Lung microvascular endothelial cell (primary cell): ENCODE data around the gene IQGAP2. TPM values are rescaled to one million over a fixed set of nuclear protein-coding genes. Genes with fewer than 3 reads are reported as not detected.

Source experiments
- DNase-seq, 2 donors: peaks; one replicate each; pipeline versions ENCODE4 v3.0.0 to v3.0.0-alpha.2; 2010; ENCODE audit warnings: low read depth in 2 of 2
- total RNA-seq: library from RNA; depleted of rRNA; stranded (reverse); fragments of >200 nt; gene quantifications from 2 replicates; pipeline ENCODE4 v1.2.1, GENCODE V29; 2014

Gene IQGAP2
- total RNA-seq, 1 donor from 2014 or later = 3.4 TPM

DNA sequence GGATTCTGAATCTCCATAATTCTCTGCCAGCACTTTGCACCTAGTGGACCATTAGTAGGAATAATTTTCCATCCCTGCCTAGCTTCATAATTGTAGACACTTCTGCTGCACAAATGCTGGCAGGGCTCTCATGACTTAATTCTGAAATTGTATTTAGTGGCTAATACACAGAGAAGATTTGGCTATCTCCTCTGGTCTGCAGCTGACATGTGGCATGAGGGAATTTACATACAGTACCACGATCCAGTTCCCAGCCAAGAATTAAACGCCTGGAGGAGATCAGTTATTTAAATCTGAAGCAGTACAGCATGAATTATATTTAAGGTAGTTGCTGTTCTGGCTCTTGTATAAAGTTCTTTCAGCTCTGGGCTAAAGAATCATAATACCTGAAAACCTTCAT is 46.5 kb downstream of the IQGAP2 start:
- no peak for DNase-seq

DNA sequence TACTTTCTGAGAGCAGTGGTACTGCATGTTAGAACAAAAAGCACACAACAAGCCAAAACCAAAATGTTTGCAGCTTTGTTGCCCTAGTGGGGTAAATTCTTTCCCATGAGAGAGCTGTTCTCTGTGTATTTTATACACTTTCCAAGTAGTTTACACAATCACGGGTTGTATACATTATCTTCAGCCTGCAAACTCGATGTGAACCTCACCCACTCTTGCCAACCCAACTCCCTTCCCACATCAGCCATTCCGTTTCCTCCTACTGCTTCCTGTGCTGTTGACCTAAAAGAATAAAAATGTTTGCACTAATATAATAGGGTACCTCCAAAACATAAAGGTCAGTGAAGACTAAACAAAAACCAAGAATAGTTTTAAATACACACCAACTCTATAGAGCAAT is 47.0 kb downstream of the IQGAP2 start:
- DNase-seq = no peak

DNA sequence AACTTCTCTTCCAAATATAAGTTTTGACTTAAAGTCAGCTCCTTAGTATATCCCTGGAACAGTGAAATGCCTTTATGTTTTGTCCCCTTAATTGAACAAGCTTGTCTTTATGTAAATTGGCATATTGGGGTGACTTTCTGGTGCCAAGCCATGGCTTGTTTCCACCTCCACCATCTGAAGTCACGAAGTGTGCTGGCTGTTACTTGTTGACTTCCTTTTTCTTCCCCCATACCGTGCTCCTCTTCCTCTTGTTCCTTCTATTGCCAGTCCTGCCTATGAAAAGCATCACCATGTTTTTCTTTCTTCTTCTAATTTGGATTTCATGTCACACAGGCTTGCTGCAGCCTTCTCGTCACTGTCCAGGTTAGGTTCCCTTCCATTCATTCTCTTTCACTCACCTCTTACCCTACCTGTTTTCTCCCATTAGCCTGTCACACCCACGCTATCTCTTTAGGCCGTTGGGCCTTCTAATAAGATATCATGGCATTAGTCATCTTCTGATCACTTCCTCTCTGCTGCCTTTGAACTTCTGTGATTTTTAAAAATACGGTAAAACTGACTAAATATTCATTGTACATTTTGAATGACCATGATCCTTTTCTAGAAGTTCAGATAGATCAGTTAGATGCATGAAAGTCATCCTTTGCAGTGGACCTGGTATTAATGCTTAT is 48.1 kb downstream of the IQGAP2 start:
- DNase-seq = no peak

DNA sequence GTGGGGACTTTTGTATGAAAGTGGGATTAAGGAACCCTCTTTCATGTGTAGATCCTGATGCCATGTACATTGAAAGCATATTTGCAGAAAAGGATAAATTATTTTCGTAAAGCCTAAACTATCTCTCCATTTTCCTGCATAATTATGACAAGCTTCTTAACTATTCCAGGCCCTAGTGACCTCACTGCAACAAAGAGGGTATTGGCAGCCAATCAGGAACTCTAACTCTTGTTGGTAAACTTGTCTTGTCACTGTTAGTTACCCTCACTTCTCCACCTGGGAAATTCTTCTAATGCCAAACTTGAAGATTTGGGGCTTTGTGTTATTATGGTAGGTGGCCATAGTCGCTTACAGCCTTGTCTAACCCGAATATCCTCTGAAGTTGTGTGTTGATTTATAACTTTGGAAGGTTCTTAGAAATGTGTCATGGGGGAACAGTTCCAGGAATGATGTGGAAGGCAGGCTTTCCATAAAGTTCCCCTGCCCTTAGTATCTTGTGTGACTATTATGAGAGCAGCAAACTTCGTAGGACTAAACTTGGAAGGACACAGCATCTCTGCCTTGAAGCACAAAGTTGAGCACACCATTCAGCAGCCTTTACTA is 52.5 kb downstream of the IQGAP2 start:
- no peak for DNase-seq

DNA sequence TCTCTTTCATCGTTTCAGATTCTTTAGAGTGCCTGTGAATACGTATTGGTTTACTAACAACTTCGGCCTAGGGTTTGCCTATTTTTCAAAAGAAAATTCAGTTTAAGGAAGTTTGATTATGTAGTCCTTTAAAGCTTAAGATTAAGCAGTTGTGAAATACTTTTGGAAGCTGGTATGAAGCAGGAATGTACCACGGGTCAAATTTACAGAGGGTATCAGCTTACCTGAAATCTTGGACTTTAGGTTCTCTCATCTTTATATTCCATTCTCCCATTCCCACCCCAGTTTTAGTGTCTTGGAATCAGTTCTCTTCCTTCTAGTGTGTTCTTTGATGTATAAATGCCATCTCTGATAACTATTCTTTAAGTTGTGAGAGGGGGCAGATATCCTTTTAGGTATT is 53.2 kb downstream of the IQGAP2 start:
- DNase-seq = no peak

DNA sequence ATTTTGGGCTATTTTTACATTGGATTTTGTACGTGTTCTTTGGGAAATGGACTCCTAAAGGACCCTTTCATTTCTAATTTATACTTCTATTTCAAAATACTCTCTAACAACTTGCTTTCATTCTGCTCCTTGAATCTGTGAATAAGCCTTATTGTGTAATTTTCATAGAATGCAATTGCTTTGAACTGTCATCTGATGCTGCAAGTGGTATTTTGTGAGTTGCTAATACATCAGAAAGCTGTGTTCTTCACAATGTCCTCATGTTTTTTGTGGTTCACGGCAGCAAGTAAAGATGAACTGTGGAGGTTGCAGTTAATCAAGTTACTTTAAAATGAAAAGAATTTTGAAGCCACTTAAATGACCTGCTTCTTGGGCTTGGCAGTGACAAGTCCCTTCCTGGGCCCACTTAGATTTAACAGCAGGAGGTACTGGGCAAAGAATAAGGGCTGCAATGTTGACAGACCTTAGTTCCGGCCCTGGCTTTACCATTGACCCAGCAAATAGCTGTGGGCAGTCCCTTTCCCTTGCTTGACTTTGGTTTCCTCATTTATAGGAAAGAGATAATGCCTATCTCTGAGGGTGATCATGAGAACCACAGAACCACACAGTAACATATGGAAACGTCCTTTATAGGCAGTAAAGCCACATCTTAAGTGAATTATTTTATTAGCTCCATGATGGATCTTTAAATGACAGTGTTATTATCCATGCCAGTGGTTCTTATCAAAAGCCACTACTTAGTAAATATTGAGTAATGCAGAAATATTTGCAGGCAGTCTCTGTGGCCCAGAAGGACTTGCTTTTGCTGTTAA is 54.8 kb downstream of the IQGAP2 start:
- DNase-seq = no peak

DNA sequence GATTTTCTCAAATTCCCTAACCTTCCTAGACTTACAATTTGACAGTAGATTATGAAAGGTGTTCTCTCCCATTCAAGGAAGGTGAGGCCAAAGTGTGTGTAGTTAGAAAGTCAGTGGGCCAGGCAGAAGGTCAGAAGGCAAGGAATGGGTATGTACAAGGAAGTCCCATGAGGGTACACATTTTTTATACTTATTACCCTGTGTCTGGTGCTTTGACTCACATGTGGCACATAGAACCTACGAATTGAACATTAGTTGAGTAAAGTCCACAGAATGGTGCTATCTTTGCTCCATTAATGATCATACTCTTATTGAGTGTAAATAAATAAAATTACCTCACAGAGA is 55.4 kb downstream of the IQGAP2 start:
- no peak for DNase-seq

DNA sequence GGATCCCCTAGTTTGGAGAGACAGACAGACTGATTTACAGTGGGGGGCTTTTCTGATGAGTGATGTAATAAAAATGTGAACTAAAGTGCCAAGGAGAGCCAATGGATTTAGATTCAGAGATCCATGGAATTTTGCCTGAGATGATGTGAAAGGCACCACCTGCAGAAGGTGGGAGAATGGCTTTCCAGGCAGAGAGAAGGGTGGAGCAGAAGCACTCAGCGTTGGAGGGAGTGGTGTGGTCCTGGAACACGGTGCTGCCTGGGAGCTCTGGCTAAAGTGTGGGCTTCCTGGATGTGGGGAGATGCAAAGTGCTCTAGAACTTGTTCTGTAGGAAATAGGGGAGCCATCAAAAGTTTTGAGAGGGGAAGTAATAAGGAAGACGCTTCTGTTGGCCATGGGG is 57.0 kb downstream of the IQGAP2 start:
- no peak for DNase-seq

DNA sequence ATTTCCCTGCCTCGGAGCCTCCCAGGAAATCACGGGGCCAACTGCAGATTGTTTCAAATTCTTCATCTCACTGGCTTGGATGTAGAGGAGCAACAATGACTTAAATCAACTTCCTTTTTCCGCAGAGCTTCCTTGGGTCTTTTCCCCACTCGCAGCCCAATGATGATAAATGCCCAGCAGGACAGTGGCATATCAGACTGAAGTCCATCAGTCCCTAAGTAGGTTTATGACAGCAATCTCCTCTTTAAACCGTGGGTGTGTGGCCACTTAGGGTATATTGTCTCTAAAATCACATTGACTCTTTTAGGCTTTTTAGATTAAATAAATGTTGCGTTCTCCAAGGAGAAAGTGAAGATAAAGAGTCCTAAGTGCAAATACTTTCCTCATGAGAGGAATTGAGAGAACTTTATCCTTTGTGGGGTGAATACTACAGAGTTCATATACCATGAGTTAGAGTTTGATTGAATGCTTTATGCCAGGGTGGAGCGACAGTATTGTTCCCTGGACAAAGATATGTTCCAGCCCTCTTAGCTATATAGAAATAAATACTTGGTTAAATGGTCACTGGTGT is 59.1 kb downstream of the IQGAP2 start:
- no peak for DNase-seq

DNA sequence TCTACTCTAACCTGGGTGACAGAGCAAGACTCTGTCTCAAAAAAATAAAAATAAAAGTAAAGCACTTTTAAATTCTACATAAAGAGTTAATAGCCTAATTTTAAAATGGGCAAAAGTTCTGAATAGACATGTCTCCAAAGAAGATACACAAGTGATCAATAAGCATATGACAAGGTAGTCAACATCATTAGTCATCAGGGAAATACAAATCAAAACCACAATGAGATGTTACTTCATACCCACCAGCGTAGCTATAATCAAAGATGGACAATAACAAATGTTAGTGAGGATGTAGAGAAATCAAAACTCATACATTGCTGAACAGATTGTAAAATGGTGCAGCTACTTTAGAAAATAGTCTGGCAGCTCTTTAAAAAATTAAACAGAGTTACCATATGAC is 64.1 kb downstream of the IQGAP2 start:
- DNase-seq = no peak

DNA sequence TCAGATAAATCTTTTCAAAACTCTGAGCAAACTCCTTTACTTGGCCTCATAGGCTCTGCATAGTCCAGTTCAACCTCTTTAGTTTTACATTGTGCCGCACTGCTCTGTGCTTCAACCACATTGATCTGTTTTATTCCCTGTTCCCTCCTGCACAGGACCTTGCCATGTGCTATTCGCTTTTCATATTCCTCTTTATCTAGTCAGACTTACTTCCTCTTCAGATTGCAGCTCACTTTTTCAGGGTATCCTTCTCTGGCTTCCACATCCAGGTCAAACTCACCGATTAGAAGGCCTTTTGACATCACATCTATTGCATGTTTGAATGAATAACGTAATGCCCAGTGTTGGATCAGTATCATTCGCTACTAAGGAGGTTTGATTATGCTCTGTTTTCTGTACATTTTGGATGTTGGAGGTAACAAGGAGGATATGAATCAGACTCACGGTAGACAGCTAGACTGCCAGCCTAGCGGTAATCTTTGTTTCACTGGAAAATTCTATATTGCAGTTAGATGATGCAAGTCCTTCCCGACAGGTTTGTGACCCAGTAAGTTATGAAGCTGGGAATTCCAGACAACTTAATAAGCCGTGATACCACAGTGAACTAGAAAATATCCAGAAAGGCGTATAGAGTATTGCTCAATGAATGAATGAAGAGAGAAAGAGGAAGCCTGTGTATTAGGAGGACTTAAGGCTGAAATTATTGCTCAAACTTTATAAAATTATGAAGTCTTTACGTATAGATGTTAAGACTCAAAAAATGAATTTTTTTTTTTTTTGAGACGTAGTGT is 65.7 kb downstream of the IQGAP2 start:
- no peak for DNase-seq

DNA sequence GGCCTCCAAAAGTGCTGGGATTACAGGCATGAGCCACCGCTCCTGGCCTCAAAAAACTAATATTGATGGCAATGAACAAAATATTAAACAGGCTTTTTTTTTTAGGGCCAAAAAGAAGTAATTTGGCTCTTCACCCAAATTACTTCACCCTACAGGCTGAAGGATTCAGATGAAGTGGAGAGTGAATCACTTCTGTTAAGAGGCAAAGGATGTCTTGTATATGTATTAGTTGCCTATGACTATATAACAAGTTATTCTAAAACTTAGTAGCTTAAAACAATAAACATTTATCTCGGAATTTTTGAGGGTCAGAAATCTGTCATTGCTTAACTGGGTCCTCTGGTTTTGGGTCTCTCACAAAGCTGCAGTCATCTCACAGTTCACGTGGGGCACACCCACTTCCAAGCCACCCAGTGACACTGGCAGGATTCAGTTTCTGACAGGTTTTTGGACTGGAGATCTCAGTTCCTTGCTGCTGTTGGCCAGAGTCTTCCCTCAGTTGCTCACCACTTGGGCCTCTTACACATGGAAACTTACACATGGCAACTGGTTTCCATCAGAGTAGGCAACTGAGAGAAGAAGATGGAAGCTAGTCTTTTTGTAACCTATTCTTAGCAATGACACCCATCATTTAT is 66.7 kb downstream of the IQGAP2 start:
- no peak for DNase-seq

DNA sequence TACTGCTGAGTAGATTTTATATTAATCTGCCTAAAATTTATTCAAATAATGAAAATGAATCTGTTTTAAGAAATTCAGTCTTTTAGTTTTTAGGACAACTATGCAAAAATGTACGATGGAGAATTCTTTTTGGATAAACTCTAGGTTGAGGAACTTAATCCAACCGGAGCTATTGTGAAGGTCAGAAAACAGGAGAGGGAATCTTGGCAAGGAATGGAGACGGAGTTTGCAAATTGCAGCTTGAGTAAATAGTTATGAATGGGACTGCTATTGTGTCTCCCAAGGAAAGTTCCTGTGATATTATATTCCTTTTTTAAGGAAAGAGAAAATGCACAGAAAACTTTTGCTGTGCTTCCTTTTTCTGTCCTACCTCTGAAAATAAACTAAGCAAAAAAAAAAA is 67.9 kb downstream of the IQGAP2 start:
- no peak for DNase-seq

DNA sequence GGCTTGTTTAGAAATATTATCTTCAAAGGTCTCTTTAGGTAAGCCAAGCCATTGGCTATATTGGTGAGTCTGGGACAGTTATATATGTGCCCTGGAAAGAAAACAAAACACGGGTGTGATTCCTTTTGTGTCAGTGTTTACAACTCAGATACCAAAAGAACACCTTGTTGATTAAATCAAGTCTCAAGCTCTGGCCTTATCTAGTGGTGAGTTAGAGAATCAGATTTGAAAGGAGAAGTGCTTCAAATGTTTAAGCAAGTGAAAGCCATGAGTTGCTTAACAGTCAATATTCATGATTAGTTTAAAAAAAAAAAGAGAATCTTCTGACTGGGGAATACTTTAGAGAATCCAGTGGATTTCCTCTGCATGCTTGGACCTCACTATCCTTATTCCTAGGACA is 68.3 kb downstream of the IQGAP2 start:
- no peak for DNase-seq

DNA sequence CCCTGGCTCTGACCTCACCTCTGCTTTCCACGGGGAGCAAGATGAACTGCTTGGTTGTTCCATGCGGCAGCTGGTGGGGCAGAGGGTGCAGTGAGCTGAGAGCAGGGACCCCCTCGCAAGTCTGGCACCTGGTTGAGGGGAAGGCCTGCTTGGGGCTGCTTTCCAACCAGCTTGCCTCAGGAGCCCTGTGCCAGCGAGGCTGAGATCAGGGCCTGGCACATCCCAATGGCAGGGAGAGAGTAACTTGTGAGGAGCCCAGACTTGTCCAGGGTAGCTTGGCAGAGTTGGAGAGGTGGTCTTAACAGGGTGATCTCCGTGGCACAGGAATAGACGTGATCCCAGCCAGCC is 68.9 kb downstream of the IQGAP2 start:
- no peak for DNase-seq

DNA sequence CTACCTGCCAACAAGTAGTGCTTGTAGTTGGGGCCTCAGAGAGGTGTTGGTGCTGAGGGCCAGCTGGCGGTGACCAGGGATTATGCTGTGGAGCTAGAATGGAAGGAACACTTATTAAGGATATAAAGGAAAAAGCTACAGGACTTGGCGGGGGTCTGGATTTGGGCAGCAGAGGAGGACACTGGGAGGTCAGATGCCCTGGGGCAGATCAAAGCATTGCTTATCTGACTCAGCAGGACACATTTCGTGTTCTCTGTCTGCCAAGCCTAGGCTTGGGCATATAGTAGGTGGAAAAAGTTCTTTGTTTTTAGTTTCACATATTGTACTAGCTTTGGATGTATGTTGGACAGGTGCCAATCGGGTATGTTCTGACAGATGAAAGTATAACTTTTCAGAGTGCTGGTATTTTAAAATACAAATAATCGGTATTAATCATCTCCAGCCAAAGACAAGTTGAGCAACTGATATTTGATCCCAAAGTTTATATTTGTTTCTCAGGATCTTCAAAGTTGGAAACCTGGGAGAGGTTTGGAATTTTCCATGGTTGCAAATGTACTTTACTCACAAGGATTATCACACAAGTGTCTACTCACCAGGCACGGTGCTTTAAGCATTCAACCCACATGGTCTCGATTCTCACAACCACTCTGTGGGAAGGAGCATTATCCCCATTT is 69.4 kb downstream of the IQGAP2 start:
- no peak for DNase-seq

DNA sequence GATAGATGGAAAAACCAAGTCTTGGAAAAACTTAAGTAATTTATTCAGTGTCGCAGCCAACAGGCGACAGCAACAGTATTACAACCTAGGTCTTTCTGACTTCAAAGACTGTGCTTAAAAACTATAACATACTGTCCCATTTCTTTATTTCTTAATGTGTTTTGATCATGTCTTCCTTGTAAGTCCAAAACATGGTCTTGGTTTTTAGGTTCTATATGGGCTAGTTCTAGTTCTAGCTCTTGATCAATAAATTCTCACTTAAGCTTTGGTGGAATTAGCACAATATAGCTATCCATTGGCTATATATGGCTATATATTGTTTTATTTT is 69.9 kb downstream of the IQGAP2 start:
- no peak for DNase-seq

DNA sequence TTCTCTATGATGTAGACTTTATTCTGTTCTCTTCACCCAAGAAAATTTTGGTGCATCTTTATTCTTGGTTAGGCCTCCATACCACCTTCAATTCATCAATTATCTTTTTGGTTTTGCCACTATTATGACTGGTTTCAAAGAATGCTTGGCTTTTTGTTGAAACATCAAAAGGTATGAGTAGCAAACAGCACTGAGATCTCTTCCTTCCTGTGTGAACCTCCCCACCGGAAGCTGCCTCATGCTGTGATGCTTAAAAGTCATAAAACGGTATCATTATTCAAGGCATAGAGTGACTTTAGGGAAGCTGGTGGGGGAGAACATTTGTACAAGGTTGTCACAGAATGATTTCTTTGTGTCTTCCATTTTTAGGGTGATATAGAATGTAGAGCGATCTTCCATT is 70.6 kb downstream of the IQGAP2 start:
- DNase-seq = no peak

DNA sequence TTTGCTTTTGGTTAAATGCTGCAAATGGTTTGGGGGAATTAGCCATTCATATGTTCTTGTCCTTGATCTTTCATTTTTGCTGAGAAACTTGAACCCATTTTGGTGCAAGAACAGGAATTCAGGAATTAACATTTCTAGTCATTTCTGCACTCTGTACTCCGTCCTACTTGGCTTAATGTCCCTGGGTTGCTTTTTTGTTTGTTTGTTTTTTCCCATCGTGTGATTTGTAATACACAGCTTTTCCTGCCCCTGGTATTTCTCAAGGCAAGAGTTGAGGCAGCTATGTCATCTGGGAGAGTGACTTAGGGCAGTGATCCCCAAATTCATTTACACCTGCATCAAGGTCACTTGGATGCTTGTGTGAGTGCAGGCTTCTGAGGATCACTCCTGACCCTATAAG is 71.3 kb downstream of the IQGAP2 start:
- no peak for DNase-seq

DNA sequence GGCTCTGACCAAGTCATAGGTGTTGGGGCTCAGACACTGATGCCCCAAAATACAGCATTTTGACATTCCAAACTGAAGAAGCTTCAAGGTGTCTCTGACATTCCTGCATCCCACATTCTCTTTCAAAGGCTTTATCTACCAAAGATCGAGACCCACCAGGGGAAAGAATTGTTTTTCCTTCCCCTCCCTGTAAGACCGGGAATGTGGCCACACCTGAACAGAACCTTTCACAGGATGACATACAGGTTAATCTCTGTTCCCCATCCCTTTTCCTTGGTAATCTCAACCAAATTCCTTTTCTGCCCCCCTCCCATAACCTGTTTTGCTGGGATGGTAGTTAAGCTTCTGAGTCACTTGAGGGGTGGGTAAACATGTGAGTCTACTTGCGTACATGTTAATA is 72.3 kb downstream of the IQGAP2 start:
- DNase-seq = no peak

DNA sequence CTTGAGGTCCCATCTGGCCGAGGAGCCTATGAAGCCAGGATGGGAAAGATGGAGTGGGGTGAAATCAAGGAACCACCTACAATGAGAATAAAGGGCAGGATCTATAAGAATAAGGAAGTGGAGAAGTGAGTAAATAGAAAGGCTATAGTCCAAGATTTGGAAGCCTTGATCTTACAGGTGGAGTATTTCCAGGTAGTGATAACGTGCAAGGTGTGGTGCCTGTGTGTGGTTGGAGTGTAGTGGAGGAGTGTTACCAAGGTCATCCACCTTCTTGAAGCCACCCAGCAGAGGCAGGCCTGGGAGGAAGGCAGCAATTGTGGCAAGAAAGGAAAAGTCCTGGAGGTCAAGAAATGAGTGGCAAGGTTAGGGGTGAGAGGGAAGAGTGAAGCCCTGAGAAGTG is 72.9 kb downstream of the IQGAP2 start:
- no peak for DNase-seq
